HG02981 (cell line): Measurements from ENCODE around the gene CLHC1.
A peak's percentile ranks its signal among the peaks of the same experiment; 100 is the strongest.
"Not testable (repeated sequence)": the region's sequence is repeated elsewhere in the genome, so short reads cannot be mapped to it uniquely, and the experiment has no call there.

Experiments
- ATAC-seq: cut with Tn5 transposase; IDR thresholded peaks from one replicate; pipeline ENCODE4 v1.9.1; 2021; ENCODE audit warnings: mild to moderate bottlenecking, moderate library complexity; ENCODE audit not compliant: unreplicated experiment

The CLHC1 gene

DNA sequence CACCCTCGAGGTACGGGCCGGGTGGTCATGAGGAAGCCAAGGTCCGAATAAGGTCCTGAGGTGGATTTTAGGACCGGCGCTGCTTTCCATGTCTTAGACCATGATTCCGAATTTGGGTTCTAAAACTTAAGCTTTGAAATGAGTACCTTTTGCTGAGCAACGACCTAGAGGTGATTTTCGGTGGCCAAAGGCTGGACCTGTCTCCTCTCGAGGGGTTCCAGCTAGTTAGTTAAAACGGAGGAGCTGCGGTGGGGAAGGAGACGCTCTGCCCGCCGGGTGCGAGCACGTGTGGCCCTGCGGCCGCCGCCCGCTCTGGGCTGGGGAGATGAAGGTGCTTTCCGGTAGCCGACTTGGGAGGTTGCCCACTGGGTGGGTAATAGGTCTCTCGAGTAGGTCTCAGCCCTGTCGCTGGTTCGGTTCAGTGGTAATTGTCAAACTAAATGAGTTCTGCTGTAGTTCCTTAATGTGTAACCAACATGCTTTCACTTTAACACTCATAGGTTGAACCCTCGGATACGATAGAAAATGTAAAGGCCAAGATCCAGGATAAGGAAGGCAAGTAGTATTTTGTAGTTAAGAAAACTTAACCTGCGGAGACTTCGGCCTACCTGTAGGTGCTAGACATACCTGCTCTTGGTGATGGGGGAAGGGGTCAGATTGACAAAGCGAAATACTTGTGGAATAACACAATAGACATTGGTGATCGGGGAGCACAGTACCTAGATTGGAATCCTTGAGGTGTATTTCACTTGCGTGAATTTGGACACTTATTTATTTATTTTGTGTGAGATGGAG, 967 bp upstream of the CLHC1 start:
- peak; percentile 28 for ATAC-seq

DNA sequence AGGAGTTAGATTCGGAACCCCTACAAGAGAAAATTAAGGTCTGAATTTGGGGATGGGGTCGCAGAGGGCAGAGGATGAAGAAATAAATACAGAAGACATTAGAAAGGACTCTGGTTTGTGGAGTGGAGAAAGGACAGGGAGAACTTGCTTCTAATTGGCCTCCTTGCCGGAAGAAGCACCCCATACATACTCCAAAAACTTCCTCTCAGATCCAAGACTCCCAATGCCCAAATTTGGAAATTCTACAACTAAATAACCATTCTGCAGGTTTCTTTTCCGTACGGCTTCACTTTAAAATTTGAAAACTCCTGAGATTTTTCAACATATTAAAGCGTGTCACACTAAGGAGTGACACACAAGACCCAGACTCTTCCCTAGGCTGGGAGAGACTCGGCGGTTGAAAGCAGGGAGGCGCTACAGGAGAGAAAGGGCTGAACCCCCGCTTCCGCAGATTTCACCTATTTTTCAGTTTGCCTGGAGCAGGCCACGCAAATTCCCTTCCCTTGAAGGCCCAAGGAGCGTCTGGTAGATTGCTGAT, 478 bp downstream of the CLHC1 start:
- ATAC-seq, result no peak

DNA sequence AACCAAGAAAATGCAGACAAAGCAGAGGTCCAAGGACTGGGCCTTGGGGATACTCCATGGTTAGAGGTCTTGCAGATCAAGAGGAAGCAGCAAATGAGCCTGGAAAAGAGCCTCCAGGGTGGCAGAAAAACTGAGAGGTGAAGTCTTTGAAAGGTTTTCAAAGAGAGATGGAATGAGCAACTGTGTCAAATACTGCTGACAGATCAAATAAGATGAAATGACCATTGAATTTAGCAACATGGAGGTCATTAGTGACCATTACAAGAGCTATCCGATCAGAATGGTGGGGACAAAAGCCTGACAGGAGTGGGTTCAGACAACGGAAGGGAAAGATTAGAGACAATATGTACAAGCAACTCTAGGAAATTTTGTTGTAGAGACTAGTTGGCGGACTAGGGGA, 1.5 kb downstream of the CLHC1 start:
- no peak for ATAC-seq

DNA sequence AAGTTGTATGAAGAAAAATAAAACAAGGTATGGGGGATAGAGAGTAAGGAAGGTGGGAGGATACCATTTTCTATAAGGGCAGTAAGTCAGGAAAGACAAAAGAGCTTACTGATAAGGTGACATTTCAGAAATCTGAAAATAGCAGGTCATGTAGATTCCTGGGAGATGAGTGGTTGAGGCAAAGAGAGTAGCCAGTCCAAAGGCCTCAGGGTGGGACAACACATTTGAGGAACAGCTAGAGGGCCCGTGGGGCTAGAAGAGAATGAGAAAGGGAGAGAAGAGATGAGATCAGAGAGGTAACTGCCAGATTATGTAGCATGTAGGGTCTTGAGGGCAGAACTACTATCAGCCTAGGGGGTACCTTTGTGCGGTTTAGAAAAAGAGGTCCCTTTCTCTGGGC, 2.9 kb downstream of the CLHC1 start:
- no peak for ATAC-seq

DNA sequence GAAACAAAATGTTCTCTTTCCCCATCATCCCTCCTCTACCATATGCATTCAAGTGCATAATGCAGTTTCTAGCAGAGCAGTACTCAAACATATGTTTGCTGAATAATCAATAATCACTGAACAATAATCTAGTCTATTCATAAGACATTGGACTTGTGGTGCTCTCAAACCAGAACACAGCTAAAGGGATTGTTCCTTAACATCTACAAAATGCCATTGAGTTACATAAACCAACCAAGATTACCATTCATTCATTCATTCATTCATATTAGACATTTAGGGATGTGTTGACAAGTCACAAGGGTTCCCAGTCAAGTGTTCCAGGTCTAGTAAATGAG, 3.9 kb downstream of the CLHC1 start:
- no peak for ATAC-seq

DNA sequence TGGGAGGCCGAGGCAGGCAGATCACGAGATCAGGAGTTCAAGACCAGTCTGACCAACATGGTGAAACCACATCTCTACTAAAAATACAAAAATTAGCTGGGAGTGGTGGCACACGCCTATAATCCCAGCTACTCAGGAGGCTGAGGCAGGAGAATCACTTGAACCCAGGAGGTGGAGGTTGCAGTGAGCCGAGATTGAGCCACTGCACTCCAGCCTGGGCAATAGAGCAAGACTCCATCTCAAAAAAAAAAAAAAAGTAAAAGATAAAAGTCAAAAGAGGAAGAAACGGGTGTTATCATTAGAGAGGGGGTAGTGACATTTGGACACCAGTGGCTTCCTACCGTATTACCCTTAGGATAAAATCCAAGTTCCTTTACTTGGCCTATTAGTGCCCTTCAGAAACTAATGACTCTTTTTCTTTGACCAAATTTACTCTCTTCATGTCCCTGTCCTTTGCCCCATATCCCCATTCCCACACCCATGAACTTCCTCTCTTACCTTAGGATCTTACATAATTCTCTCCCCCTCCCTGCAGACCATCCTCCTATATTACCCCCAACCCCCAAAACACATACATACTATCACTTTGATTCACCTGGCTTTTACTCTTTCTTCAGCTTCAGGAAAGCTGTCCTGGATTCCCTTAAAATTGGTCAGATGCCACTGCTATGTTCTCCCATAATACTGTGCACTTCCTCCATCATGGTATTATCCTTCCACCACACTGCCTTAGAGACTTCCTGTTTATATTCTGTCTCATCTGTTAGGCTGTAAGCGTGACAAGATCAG, 4.5 kb downstream of the CLHC1 start:
- not testable (repeated sequence) for ATAC-seq

DNA sequence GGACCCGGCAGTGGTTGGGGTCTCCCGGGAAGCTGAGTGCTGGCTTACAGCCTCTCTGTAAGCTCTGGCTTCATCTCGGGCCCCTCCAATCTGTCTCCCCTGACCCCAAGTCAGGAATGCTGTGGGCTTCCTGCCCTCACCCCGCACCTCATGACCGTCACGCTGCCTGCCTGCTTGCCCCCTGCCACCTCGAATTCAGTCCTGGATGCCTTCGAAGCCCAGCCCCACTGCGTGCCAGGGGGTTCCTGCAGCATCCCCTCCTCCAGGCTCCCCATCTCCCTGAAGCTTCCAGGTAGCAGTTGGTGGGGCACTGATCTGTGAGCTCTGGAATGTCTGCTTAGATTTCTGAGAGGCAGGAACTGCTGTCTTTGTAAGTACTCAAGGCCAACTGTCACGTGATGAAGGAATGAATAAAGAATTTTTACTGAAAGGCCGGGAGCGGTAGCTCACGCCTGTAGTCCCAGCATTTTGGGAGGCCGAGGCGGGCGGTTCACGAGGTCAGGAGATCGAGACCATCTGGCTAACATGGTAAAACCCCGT, 6.5 kb downstream of the CLHC1 start:
- ATAC-seq, result no peak

DNA sequence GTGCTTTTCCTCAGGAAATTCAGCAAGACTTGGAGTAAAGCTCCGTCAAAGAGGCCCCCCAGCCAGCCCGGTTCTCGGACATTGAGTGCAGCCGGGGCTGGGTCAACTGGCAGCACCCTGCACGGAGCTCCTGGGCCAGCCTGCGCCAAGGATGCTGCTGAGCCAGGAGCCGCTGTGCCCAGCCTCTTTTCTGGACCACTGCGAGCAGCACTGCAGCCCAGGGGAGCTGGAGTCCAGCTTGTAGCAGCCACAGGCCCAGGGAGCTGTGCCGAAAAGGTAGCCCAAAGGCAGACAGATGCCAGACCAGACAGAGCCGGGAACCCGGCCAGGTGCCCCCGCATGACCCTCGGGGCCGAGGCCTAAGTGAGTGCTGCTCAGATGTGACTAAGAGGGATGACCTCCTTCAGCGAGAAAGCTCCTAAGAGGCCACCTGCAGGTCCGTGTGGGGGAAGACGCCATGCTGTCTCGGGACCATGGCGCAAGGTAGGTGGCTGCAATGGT, 7.3 kb downstream of the CLHC1 start:
- no peak for ATAC-seq

DNA sequence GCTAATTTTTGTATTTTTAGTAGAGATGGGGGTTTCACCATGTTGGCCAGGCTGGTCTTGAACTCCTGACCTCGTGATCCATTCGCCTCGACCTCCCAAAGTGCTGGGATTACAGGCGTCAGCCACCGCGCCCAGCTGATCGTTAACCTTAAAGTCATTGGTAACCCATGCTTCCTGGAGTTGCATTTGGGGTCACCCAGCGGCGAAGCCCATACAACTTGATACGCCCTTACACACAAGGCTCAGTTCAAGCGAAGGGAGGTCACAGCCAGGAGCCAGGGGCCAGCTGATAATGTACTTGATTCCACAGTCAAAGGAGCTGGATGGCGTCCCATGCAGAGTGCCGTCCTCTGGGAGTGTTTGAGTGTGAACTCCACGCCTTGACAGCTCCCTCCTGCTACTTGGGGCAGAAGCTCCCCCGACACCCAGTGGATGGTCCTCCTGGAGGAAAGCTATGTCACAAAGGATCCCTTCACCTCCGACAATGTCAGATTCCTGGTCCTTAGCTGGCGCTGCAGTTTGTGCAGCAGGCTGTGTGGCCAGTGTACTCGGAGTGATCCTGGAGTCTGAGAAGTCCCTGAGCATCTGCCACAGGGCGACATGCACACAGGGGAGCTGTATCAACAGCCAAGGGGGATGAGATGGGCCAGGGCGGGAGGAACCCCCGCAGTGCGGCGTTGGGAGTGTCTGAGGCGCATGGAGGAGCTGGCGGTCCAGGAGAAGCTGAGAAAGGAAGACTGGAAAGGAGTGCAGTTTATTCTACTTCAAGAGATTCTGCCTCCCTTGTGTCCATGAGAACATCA, 7.9 kb downstream of the CLHC1 start:
- ATAC-seq, result no peak

DNA sequence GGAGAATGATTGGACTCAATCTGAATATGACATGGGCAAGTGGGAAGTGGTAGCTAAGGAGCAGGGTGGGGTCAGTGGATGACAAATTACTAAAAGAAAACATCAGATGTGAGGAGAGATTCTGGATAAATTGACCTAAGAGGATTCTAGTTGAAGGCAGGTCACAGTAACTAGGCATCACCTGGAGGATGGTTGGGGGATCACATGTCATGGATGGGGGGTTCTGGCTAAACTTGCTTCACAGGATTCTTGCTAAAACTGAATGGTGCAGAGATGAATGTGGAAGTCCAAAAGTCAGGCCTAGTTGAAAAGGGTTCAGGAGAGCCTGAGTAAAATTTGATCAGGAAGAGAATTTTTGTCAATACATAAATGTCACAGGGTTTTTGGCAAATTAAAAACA, 18.3 kb downstream of the CLHC1 start:
- ATAC-seq, result no peak

DNA sequence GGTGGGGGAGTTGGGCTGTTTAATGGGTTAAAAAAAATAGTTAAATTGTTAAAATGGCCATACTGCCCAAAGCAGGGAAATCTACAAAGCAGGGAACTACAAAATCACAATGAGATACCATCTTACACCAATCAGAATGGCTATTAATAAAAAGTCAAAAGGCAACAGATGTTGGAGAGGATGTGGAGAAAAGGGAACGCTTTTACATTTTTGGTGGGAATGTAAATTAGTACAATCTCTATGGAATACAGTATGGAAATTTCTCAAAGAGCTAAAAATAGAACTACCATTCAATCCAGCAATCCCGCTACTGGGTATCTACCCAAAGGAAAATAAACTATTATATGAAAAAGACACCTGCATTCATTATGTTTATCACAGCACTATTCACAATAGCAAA, 27.1 kb downstream of the CLHC1 start:
- no peak for ATAC-seq

DNA sequence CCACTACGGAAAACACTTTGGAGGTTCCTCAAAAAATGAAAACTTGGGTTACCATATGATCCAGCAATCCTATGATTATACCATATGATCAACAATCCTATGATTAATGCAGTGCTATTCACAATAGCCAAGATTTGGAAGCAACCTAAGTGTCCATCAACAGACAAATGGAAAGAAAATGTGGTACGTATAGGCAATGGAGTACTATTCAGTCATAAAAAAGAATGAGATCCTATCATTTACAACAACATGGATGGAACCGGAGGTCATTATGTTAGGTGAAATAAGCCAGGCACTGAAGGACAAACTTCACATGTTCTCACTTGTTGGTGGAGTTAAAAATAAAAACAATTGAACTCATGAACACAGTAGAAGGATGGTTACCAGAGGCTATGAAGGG, 27.6 kb downstream of the CLHC1 start:
- no peak for ATAC-seq

DNA sequence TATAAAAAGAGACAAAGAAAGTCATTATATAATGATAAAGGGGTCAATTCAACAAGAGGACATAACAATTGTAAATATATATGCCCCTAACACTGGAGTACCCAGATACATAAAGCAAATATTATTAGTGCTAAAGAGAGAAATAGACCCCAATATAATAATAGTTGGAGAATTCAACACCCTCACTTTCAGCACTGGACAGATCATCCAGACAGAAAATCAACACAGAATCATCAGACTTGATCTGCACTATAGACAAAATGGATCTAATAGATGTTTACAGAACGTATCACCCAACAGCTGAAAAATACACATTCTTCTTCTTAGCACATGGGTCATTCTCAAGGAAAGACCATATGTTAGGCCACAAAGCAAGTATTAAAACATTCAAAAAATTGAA, 31.7 kb downstream of the CLHC1 start:
- ATAC-seq, result no peak

DNA sequence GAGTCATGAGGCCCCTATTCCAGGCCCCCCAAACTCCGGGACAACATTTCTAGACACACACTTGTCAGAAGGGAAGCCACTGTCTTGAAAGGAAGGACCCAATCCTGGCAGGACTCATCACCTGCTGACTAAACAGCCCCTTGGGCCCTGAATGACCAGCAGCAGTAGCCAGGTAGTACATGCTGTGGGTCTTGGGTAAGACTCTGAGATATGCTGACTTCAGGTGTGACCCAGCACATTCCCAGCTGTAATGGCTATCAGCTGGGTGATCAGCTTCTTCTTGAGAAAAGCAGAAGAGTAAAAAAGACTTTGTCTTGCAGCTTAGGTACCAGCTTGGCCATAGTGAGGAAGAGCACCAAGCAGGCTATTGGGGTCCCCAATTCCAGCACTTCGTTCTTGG, 35.6 kb downstream of the CLHC1 start:
- ATAC-seq, result no peak

DNA sequence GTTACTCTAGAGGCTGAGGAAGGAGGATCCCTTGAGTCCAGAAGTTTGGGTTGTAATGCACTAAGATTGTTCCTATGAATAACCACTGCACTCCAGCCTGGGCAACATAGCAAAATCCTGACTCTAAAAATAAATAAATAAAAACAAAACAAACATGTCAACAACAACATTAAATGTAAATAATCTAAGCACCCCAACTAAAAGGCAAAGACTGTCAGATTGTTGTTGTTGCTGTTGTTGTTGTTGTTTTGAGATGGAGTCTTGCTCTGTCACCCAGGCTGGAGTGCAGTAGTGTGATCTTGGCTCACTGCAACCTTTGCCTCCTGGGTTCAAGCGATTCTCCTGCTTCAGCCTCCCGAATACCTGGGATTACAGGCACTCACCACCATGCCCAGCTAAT, 40.2 kb downstream of the CLHC1 start:
- not testable (repeated sequence) for ATAC-seq

DNA sequence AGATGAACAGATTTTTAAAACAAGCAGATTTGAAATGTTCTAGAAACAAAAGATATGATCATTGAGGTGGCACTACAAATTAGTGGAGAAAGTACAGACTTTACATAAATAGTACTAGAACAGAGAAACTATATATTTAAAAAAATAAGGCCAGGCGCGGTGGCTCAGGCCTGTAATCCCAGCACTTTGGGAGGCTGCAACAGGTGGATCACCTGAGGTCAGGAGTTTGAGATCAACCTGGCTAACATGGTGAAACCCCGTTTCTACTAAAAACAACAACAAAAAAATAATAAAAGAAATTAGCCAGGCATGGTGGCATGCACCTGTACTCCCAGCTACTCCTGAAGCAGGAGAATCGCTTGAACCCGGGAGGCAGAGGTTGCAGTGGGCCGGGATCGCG, 45.3 kb downstream of the CLHC1 start:
- ATAC-seq, result not testable (repeated sequence)

DNA sequence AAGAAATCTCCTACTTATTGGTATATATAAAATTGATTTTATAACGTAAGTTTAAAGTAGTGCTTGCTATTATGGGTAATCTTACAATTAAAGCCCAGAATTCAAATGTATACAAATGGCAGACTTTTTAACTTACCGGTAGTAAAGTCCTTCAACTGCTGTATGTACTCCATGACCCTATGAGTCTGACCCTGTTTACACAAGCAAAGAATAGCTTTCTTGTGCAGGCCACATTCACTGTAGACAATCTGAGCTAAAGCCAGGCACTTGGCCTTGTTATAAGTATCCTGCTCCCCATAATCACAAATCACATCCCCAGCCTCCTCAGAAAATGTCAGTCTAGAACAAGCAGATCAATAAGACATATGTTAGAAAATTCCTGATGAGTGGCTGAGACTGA, 51.7 kb downstream of the CLHC1 start:
- no peak for ATAC-seq

DNA sequence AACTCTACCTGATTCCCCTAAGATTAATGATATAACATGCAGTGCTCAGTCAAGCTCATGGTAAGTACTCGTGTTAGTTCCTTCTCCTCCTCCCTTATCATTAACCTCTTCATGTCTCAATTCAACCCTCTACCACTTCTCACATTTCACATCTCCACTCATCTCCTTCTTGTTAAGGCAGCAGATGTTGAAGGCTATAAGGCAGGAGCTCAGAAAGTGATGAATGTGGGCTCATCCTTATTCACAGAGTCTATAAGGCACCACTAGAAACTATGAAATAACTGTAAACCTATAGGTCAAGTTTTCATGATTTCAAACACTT, 56.0 kb downstream of the CLHC1 start:
- ATAC-seq, result no peak

DNA sequence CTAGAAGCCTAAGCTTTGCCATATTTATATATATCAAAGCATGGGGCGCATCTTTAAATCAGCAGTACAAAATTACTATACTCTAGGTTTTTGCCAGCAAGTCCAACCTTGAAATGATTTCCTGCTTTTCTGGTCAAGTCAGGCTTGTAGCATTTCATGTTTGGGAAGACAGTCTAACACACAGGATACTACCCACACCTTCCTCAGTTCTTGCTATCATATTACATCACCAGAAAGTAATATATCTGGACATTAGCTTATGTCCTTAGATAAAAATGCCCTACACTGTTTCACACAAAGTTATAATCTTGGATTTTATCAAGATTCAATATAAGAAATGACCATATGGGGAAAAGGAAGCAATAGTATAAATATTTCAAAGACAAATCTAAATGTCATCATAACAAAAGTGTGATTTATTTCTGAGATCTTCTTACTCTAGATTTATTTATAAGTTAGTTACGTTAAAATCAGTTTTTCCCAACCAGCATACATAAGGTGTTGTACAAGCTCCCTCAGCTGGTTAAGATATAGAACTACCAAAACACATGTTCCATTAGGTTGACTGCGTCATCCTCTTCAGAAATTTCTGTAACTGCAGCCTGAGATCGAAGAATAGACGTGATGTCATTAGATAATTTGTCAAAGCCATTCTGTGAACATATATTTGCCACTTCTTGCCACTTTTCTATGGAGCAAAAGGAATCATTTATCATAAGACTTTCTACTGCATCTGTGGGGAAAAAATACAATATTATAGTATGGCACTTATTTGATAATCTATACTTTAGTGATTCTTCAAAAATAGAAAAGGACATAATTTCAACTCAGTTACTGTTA, 56.6 kb downstream of the CLHC1 start:
- peak; percentile 82 for ATAC-seq

DNA sequence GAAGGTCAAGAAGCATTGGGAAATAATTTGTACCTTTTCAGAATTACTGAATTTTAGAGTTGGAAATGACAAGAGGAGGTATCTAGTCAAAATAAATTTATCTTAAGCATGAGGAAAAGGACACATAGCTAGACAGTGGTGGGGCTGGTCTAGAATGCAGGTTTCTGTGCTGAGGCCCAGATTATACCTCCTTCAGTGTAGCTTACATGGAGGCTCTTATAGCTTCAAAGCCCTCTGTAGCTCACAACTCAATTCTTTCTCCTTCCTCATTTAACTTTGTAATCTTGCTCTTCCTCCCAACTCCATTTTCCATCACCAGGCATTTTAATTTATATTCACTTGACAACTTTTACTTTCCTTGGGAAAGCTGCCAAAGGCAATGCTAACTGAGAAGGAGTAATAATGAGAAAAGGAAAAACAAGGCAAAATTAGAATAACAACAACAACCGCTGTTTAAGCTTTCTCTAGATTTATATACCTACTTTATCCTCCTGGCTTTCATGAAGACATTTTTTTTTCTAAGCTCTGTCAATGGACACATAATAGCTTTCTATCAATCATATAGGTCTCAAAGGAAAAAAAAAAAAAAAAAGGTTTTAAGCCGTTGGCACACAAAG, 58.5 kb downstream of the CLHC1 start:
- ATAC-seq, result no peak
